WTC11 (cell line): ENCODE data around the gene RAP1GDS1.

Experiments
- ATF1 ChIP-seq: sonication (generic); formaldehyde crosslinking; IDR thresholded peaks from 2 replicates; pipeline ENCODE4 v1.8.1; 2023; ENCODE audit warnings: mild to moderate bottlenecking, moderate library complexity, missing genetic modification reagents
- ATF2 ChIP-seq: sonication (generic); formaldehyde crosslinking; IDR thresholded peaks from 2 replicates; pipeline ENCODE4 v1.8.1; 2022; ENCODE audit warnings: low read depth, missing genetic modification reagents, borderline replicate concordance
- ATF3 ChIP-seq: sonication (generic); formaldehyde crosslinking; conservative IDR thresholded peaks from 2 replicates; pipeline ENCODE4 v1.8.1; 2022; ENCODE audit warnings: mild to moderate bottlenecking, missing genetic modification reagents
- CTCF ChIP-seq: fragments of 200-600 bp; IDR thresholded peaks from 2 replicates; pipeline ENCODE4 v1.8.0; 2022; ENCODE audit warnings: antibody characterized with exemption
- E2F4 ChIP-seq: sonication (generic); formaldehyde crosslinking; IDR thresholded peaks from 2 replicates; pipeline ENCODE4 v1.8.1; 2022; ENCODE audit warnings: low read depth, mild to moderate bottlenecking, moderate library complexity, missing genetic modification reagents, borderline replicate concordance
- HMGXB4 ChIP-seq: sonication (generic); formaldehyde crosslinking; IDR thresholded peaks from 2 replicates; pipeline ENCODE4 v1.8.1; 2023; ENCODE audit warnings: mild to moderate bottlenecking, moderate library complexity, missing genetic modification reagents
- MAX ChIP-seq: sonication (generic); formaldehyde crosslinking; IDR thresholded peaks from 2 replicates; pipeline ENCODE4 v1.8.0; 2022; ENCODE audit warnings: mild to moderate bottlenecking, missing genetic modification reagents
- MLX ChIP-seq: sonication (generic); formaldehyde crosslinking; IDR thresholded peaks from 2 replicates; pipeline ENCODE4 v1.8.1; 2023; ENCODE audit warnings: mild to moderate bottlenecking, missing genetic modification reagents, moderate library complexity
- PRRX2 ChIP-seq: fragments of 250-450 bp; sonication (Bioruptor Pico); IDR thresholded peaks from 2 replicates; pipeline ENCODE4 v1.8.0; 2021; ENCODE audit warnings: mild to moderate bottlenecking
- RELA ChIP-seq: sonication (generic); formaldehyde crosslinking; IDR thresholded peaks from 2 replicates; pipeline ENCODE4 v1.8.1; 2022; ENCODE audit warnings: missing genetic modification reagents, mild to moderate bottlenecking, borderline replicate concordance
- ZNF121 ChIP-seq: sonication (generic); formaldehyde crosslinking; IDR thresholded peaks from 2 replicates; pipeline ENCODE4 v1.8.0; 2023; ENCODE audit warnings: missing genetic modification reagents
- ZNF281 ChIP-seq: sonication (generic); formaldehyde crosslinking; IDR thresholded peaks from 2 replicates; pipeline ENCODE4 v1.8.0; 2023; ENCODE audit warnings: mild to moderate bottlenecking, missing genetic modification reagents

GRCh38 chr4:98283219-98284189, 22.3 kb downstream of the RAP1GDS1 start:
- TF ChIP-seq ZNF281 (CRISPR knock-in tag) (no peak), RELA (no peak), PRRX2 (no peak), ATF2 (CRISPR knock-in tag) (no peak), CTCF (no peak), MLX (CRISPR knock-in tag) (no peak), MAX (CRISPR knock-in tag) (no peak), E2F4 (no peak), HMGXB4 (no peak), ATF3 (CRISPR knock-in tag) (no peak), ZNF121 (CRISPR knock-in tag) (no peak), ATF1 (no peak)
